ENCODE measurements around the gene NDUFA3. TPM values are rescaled to one million over a fixed set of nuclear protein-coding genes. Genes with fewer than 3 reads are reported as not detected.

Gene NDUFA3
- total and polyA plus RNA-seq, 10 of the 15 experiments (the other 5 are each of a cell fraction or from before 2014, with no cell fraction given): 40.0 to 335 (median 153) TPM

- Histone ChIP-seq H3K4me2 (ENCODE audit: control insufficient read depth, insufficient read depth) (no peak overlapping the region), H3K27ac (ENCODE audit: control insufficient read depth, insufficient read depth) (no peak overlapping the region), H3K4me1 (ENCODE audit: control insufficient read depth, insufficient read depth, low read length) (peaks cover 10% of the 10 kb centered on the region), H3K79me2 (ENCODE audit: control insufficient read depth, insufficient read depth, low read length) (peaks cover 10% of the 10 kb centered on the region), H3K9me3 (replicated peaks; ENCODE audit: control insufficient read depth, insufficient read depth, low read length) (no peaks in the 10 kb centered on the region), H3K36me3 (ENCODE audit: control insufficient read depth in 2 of 2, insufficient read depth in 2 of 2, low read length in 1 of 2) (peaks cover 14 to 25% of the 10 kb centered on the region in 2 experiments), H4K20me1 (ENCODE audit: control insufficient read depth, insufficient read depth) (no peaks in the 10 kb centered on the region), H2AFZ (ENCODE audit: control insufficient read depth, low read depth, low read length) (no peak overlapping the region), H3K4me3 (no peak overlapping the region), H3K9ac (ENCODE audit: control insufficient read depth, insufficient read depth, low read length) (no peak overlapping the region), H3K27me3 (replicated peaks in 1 of 2; ENCODE audit: control insufficient read depth in 2 of 2, insufficient read depth in 2 of 2, low read length in 1 of 2) (no peaks in the 10 kb centered on the region)
- DNase-seq (ENCODE audit: low read depth, low spot score) (no peak), ATAC-seq (no peak), FAIRE-seq (no peak)
- ChIA-PET POLR2A (no interaction called here), SMC1A (ENCODE audit: uncharacterized antibody, unreplicated experiment) (no interaction called here), RAD21 (ENCODE audit: unreplicated experiment) (no interaction called here), CTCF (no interaction called here)
- WGBS (ENCODE audit: insufficient coverage, insufficient replicate concordance, low lambda C conversion rate, missing lambda C conversion rate): 82% methylated on average over 10 of the region's 10 CpGs
- in situ Hi-C loops (cut with MboI): no loop called here
- no TSS peak for BruUV-seq (replicated peaks)
- TF ChIP-seq SMC3 (IDR thresholded peaks at IDR 0.05; ENCODE audit: borderline replicate concordance, low read length) (no peak), KAT2A (conservative IDR thresholded peaks at IDR 0.05; ENCODE audit: control insufficient read depth, low read depth, low read length) (no peak), RAD21 (IDR thresholded peaks at IDR 0.05; ENCODE audit: insufficient read depth, low read depth, low read length) (no peak), POU2F2 (IDR thresholded peaks at IDR 0.05; ENCODE audit: borderline replicate concordance, low read depth, low read length) (no peak), E2F4 (IDR thresholded peaks at IDR 0.05; ENCODE audit: low read depth, low read length) (no peak), SREBF1 (IDR thresholded peaks at IDR 0.05; ENCODE audit: low read length) (no peak), JUNB (IDR thresholded peaks at IDR 0.05) (no peak), BHLHE40 (IDR thresholded peaks at IDR 0.05; ENCODE audit: borderline replicate concordance in 1 of 2, low read depth in 2 of 2, low read length in 1 of 2) (no peak)
- TF ChIP-seq, protein P1, sequence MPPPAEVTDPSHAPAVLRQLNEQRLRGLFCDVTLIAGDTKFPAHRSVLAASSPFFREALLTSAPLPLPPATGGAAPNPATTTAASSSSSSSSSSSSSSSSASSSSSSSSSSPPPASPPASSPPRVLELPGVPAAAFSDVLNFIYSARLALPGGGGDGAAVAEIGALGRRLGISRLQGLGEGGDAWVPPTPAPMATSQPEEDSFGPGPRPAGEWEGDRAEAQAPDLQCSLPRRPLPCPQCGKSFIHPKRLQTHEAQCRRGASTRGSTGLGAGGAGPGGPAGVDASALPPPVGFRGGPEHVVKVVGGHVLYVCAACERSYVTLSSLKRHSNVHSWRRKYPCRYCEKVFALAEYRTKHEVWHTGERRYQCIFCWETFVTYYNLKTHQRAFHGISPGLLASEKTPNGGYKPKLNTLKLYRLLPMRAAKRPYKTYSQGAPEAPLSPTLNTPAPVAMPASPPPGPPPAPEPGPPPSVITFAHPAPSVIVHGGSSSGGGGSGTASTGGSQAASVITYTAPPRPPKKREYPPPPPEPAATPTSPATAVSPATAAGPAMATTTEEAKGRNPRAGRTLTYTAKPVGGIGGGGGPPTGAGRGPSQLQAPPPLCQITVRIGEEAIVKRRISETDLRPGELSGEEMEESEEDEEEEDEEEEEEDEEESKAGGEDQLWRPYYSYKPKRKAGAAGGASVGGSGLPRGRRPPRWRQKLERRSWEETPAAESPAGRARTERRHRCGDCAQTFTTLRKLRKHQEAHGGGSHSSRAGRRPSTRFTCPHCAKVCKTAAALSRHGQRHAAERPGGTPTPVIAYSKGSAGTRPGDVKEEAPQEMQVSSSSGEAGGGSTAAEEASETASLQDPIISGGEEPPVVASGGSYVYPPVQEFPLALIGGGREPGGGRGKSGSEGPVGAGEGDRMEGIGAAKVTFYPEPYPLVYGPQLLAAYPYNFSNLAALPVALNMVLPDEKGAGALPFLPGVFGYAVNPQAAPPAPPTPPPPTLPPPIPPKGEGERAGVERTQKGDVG (CRISPR knock-in tag; IDR thresholded peaks at IDR 0.05): no peak
- TF ChIP-seq, protein P2, sequence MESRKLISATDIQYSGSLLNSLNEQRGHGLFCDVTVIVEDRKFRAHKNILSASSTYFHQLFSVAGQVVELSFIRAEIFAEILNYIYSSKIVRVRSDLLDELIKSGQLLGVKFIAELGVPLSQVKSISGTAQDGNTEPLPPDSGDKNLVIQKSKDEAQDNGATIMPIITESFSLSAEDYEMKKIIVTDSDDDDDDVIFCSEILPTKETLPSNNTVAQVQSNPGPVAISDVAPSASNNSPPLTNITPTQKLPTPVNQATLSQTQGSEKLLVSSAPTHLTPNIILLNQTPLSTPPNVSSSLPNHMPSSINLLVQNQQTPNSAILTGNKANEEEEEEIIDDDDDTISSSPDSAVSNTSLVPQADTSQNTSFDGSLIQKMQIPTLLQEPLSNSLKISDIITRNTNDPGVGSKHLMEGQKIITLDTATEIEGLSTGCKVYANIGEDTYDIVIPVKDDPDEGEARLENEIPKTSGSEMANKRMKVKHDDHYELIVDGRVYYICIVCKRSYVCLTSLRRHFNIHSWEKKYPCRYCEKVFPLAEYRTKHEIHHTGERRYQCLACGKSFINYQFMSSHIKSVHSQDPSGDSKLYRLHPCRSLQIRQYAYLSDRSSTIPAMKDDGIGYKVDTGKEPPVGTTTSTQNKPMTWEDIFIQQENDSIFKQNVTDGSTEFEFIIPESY (IDR thresholded peaks at IDR 0.05): no peak
- TF ChIP-seq, protein P3, sequence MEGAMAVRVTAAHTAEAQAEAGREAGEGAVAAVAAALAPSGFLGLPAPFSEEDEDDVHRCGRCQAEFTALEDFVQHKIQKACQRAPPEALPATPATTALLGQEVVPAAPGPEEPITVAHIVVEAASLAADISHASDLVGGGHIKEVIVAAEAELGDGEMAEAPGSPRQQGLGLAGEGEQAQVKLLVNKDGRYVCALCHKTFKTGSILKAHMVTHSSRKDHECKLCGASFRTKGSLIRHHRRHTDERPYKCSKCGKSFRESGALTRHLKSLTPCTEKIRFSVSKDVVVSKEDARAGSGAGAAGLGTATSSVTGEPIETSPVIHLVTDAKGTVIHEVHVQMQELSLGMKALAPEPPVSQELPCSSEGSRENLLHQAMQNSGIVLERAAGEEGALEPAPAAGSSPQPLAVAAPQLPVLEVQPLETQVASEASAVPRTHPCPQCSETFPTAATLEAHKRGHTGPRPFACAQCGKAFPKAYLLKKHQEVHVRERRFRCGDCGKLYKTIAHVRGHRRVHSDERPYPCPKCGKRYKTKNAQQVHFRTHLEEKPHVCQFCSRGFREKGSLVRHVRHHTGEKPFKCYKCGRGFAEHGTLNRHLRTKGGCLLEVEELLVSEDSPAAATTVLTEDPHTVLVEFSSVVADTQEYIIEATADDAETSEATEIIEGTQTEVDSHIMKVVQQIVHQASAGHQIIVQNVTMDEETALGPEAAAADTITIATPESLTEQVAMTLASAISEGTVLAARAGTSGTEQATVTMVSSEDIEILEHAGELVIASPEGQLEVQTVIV (IDR thresholded peaks at IDR 0.05; ENCODE audit: borderline replicate concordance, partially characterized antibody): no peak
- intact Hi-C loops (cut with micrococcal nuclease; ENCODE audit: unreplicated experiment): no loop called here
These were observed 18.6 kb downstream of the NDUFA3 start for GRCh38 chr19:54121259-54121658.
